NCI-H526 treated with DMSO at 0.1 percent for 48 hours (cell line): ENCODE results near the gene BCAT1.
"Not testable (repeated sequence)": the region's sequence is repeated elsewhere in the genome, so short reads cannot be mapped to it uniquely, and the experiment has no call there.

ENCODE experiments used
- DNase-seq: peaks from one replicate; lab custom pipeline; 2025; lab: John Stamatoyannopoulos, UW

The BCAT1 gene

GRCh38 chr12:24956351-24956750 lies 7.5 kb upstream of the BCAT1 start:
- not testable (repeated sequence) for DNase-seq

GRCh38 chr12:24955853-24956252 lies 7.0 kb upstream of the BCAT1 start:
- DNase-seq: no peak

GRCh38 chr12:24955389-24955788 lies 6.5 kb upstream of the BCAT1 start:
- DNase-seq: no peak

GRCh38 chr12:24954261-24954660 lies 5.4 kb upstream of the BCAT1 start:
- no peak for DNase-seq

- no peak for DNase-seq
Measured at GRCh38 chr12:24952389-24952788, 3.5 kb upstream of the BCAT1 start.

- DNase-seq: no peak
Measured at GRCh38 chr12:24950231-24950834, 1.4 kb upstream of the BCAT1 start.

GRCh38 chr12:24948420-24948756 lies 513 bp downstream of the BCAT1 start:
- peak; percentile 52 for DNase-seq

DNA sequence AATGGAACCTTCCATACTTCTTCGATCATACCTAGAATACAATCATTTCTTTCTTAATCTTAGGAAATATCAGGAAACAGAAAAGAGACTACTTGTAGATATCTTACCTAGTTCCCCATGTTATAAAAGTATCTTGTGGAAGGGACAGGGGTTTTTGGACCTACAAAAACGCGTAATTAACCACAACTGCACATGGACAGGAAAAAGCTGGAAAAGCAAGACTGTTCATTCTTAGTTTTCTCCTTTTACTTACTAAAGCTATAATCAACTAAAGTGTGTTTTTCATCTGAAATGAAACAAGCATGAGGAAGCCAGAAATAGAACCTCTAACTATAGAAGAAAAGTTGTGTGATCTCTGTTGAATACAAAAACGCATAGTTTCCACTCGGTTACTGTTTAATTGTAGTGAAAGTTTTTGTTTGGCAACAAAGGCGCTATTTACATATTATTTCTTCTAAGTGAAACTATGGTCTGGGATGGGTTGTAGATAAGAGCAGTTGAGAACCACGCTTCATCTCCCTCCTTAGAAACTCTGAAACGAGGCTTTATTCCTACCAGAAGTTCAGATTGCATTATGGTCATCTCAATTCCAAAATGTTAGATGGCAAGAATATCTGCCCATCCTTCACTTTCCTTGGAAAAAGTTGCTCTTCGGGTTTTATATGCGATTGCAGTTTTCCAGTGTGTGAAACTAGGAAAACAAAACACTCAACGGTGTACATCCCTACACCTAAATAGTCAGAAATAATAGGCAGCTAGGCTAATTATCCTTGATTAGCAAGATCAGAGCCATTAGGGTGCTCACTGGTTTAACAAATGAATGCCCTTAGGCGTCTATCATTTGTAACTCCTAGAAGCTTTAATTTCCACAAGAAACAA lies 1.1 kb downstream of the BCAT1 start:
- DNase-seq: peak; percentile 52

DNA sequence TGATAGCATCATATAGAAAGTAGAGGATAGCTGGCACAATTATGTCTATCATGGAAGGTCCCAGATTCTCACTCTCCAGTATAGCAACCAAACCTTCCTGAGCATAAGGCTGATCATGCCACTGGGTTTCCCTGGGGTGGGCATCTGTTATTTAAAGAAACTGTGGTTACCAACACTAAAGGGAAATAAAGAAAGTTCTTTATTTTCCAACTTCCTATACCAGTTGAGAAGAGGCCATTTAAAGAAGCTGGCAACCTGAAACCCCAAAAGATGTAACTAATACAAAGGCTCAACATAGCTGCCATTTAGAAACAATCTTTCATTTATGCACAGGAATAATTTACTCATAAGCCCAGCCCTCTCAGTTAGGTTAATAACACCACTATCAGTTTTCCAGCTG lies 3.1 kb downstream of the BCAT1 start:
- no peak for DNase-seq

DNA sequence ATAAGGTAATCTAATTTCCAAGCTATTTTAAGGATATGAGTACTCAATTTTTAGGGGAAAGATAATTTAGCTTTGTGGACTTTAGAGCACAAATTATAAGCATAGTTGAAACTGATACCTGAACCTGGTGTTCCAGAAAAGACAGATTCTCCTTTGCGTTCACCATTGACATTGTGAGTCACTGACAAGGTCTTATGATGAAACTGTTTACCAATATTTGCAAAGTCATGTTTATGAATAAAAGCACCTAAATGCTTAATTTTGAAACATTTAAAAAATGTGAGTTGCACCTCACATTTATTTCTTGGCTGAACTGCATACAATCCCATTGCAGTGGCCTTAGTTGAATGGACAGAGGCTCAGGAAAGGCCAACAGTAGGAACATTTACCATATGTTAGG lies 3.9 kb downstream of the BCAT1 start:
- DNase-seq: no peak

DNA sequence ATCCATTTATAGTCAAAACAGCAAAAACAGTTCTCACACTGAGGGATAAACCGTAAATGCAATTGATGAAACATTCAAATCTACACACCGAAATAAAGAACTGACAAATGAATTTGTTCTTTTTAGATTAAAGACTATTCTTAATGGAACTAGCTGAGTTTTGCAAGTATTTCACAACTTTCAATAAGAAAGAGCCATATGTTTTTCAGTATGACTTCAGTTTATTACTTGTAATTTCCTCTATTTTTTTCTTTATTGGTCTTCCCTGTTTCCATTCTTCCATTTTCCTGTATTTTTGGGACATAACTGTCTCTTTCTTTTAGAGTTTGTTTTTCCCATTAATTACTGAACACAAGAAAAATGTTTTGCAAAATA lies 4.3 kb downstream of the BCAT1 start:
- no peak for DNase-seq

DNA sequence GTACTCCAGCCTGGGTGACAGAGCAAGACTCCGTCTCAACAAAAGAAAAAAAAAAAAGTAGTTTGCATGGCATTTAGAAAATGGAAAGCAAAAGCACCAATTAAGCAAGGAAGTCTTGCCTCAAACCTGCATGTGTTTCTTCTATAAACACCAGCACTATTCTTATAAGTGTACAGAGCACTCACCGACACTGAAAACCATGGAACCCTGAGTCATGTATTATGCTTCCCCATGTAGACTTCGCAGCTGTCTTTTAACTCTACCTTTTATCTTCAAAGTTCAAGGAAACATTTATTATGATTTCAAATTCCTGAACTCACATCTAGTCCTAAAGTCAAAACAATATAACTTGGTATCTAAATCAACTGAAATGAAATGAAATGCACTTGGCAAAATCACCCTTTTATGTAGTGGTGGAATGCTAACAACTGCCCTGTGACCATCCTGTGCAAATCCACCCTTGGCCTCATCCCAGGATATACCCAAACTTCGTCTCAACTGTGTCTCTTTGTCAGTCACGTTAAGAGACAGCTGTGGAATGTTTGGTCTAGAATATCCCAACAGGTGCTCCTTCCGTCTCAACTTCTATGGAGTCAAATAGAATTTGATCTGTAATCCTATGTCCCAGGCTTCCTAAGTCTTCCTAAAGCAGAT lies 4.8 kb downstream of the BCAT1 start:
- no peak for DNase-seq

DNA sequence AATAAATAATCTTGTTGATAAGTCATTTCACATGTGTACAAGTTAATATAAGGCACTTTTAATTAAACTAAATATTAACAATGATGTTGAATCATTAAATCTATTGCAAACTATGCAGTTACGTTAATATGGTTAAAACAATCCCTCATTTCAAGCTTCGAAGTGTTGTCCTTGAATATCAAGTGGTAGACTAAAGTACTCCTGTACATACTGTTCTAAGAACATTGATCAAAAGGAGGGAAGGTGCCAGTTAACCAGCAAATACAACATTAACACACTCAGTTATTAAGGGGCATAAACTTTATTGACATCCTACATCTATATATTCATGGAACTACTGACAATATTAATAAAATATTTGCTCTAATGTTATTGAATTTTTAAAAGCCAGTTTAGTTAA lies 8.7 kb downstream of the BCAT1 start:
- DNase-seq: no peak

GRCh38 chr12:24939551-24939950 lies 9.3 kb downstream of the BCAT1 start:
- not testable (repeated sequence) for DNase-seq

DNA sequence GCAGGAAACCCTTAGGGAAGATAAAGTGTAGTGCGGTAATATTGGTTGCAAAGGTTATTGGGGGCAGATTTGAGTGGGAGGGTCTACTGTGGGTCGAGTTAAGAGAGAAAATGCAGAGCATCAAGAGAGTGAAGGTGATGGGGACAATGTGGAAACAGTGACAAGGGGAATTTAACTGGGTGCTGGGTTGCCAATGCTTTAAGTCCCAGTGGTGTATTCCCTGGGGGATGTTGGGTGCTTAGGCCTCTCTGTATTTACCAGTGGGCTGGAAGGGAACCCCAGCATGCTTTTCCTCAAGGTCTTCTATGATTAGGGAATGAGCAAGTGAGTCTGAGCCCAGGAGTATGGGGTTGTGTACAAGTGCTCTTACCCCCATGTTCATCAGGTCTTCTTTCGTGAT lies 10.6 kb downstream of the BCAT1 start:
- no peak for DNase-seq

- DNase-seq: no peak
Measured at GRCh38 chr12:24937553-24938244, 11.2 kb downstream of the BCAT1 start.

DNA sequence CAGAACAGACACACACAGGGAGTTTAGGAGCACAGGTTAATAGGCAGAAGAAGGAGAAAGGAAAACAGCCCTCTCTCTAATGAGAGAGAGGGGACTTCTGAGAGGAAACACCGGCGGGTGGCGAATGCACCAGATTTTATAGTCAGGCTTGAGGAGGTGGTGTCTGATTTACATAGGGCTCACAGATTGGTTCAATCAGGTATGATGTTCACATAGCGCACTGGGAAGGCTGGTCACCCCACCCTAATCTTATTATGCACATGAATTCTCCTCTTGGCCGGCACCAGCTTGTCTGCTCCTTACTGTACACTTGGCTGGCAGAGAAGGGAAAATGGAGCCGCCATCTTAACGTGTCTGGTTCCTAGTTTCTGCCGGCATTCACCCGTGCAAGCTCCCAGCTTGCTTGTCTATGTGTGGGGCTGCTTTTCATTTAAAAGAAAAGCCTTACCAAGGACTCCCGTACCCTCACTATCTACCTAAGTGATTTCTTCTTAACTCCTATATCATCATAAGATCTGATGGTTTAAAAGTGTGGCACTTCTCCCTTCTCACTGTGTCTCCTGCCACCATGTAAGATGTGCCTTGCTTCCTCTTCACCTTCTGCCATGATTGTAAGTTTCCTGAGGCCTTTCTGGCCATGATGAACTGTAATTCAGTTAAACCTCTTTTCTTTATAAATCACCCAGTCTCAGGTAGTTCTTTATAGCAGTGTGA lies 15.1 kb downstream of the BCAT1 start:
- DNase-seq: no peak

DNA sequence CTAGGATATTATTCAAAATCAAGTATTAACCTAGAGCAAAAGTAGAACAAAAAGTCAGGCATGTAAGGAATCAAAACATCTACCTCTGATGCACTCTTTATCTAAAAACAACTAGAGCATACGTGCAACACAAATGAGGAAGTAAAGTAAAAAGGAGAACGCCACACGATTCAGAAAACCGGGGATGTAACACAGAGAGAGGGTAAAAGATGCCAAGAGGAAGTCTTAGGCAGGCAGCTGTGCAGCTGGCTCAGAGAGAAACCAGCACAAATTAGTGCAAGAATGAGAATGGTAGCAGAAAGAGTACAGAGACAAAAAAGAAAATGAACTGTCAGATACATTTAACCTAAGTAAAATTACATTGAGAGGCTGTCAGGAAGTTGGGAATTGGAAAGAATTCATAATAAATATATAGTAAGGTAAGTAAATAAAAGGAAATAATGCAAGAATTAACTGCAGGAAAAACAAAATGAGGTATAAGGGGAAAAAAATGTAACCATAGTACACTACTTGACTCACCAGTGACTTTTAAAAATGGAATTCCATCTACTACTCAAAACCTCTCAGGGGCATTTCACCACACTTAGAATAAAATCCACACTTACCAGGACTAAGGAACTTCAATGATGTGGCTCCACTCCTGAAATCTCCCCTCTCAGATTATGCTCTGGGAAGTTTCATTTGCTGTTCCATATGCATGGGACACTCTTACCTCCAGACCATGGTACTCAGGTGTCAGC lies 17.1 kb downstream of the BCAT1 start:
- no peak for DNase-seq

DNA sequence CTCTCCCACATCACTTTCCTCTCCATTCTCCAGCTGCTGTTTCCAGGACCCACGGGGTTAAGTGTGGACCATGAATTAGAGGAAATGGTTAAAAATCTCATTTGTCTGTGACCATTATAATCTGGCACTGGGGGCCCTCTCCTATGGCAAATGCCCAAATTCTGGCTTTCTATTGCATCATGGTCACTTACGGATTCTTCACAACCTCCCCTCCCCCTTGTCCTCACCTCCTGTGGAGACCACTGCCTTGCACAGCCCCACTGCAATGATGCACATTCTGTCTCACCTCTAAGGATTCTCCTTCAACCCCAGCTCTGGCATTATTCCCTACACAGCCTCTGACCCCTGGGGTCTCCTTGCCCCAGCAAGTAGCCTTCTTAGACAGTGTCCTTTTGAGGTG lies 18.9 kb downstream of the BCAT1 start:
- DNase-seq: no peak

DNA sequence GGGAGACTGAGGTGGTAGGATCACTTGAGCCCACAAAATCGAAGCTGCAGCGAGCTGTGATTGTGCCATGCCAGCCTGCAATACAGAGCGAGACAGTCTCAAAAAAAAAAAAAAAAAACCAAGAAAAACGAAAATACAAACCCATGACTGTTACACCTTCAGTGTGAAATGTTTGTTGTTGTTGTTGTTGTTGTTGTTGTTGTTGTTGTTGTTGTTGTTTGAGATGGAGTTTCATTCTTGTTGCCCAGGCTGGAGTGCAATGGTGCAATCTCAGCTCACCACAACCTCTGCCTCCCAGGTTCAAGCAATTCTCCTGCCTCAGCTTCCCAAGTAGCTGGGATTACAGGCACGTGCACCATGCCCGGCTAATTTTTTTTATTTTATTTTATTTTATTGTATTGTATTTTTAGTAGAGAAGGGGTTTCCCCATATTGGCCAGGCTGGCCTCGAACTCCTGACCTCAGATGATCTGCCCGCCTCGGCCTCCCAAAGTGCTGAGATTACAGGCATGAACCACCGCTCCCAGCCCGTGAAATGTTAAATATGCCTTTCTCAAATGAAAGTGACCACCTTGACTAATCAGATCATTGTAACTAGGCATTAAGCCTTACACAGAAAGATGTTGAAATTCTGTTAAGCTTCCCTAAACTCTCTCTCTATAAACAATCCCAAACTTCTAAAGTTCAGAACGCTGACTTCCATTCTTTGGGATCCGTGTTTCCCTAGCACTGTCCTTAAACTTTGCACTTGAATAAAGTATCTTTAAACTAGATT lies 20.2 kb downstream of the BCAT1 start:
- not testable (repeated sequence) for DNase-seq

- DNase-seq: no peak
Measured at GRCh38 chr12:24928131-24928530, 20.8 kb downstream of the BCAT1 start.
